Testis (tissue), 2 donors: ENCODE data around the gene ZNF823.

Source experiments
- CTCF ChIP-seq, 3 experiments: fragments of 450-650 bp in 2 of 3; fragments of 200-600 bp in 1 of 3; sonication (generic) in 1 of 3; IDR thresholded peaks; one replicate each; pipeline ENCODE4 v1.5.1; 2016 to 2019; ENCODE audit warnings: antibody characterized with exemption in 3 of 3, mild to moderate bottlenecking in 2 of 3, moderate library complexity in 1 of 3
- POLR2A ChIP-seq: fragments of 450-650 bp; IDR thresholded peaks from one replicate; pipeline ENCODE4 v1.6.1; 2017; ENCODE audit warnings: antibody characterized with exemption, mild to moderate bottlenecking, moderate library complexity

- TF ChIP-seq CTCF (IDR thresholded peaks at IDR 0.05) (no peak), POLR2A (no peak)
Measured at GRCh38 chr19:11769995-11770394, 31.2 kb upstream of the ZNF823 start.
